ENCODE measurements around the gene OR6C70. TPM values are rescaled to one million over a fixed set of nuclear protein-coding genes. Genes with fewer than 3 reads are reported as not detected.

Gene OR6C70
- total RNA-seq, 1 experiment from 2014 or later = not detected

GRCh38 chr12:55469291-55469690, 647 bp downstream of the OR6C70 start:
- Histone ChIP-seq H3T11ph (ENCODE audit: low read length) (no peak overlapping the region), H2AFZ (ENCODE audit: low read length) (no peak overlapping the region), H3K14ac (ENCODE audit: insufficient read depth, low read length) (no peak overlapping the region), H3K23ac (ENCODE audit: insufficient read length, low read depth, low read length) (no peak overlapping the region), H3K4me1 (ENCODE audit: insufficient read depth, low read length) (no peaks in the 10 kb centered on the region), H2BK15ac (ENCODE audit: low read depth, low read length) (no peak overlapping the region), H4K8ac (replicated peaks; ENCODE audit: insufficient read length, low read depth, low read length) (no peak overlapping the region), H4K91ac (ENCODE audit: insufficient read length, low read depth, low read length) (no peak overlapping the region), H4K5ac (ENCODE audit: insufficient read length, low read depth, low read length) (no peak overlapping the region), H3K79me2 (ENCODE audit: insufficient read depth, low read length) (no peaks in the 10 kb centered on the region), H2BK12ac (ENCODE audit: insufficient read length, low read depth, low read length) (no peak overlapping the region), H3K56ac (ENCODE audit: insufficient read length, low read depth, low read length) (no peak overlapping the region), H3K23me2 (ENCODE audit: insufficient read length, low read depth, low read length, poor library complexity, severe bottlenecking) (no peaks in the 10 kb centered on the region), H3K9me3 (ENCODE audit: control insufficient read depth, low read depth, low read length) (no peaks in the 10 kb centered on the region), H3K4me2 (ENCODE audit: insufficient read depth, insufficient read length, low read length) (no peak overlapping the region), H3K27ac (ENCODE audit: insufficient read length, low read depth, low read length) (no peak overlapping the region), H2BK120ac (ENCODE audit: low read depth, low read length, poor library complexity, severe bottlenecking) (no peak overlapping the region), H3K79me1 (ENCODE audit: insufficient read depth, low read depth, low read length, poor library complexity, severe bottlenecking) (no peaks in the 10 kb centered on the region), H2BK5ac (ENCODE audit: insufficient read length, low read length) (no peak overlapping the region), H3K4ac (ENCODE audit: low read depth, low read length) (no peak overlapping the region), H4K20me1 (ENCODE audit: control insufficient read depth, insufficient read depth, insufficient read length) (no peaks in the 10 kb centered on the region), H2AK5ac (ENCODE audit: insufficient read length, low read length) (no peak overlapping the region), H3K27me3 (ENCODE audit: insufficient read depth, low read length) (no peaks in the 10 kb centered on the region), H3K18ac (ENCODE audit: insufficient read length, low read depth, low read length) (no peak overlapping the region), H3K9ac (ENCODE audit: extremely low read depth, insufficient read length, low read length) (no peak overlapping the region), H2BK20ac (ENCODE audit: low read depth, low read length, poor library complexity, severe bottlenecking) (no peak overlapping the region)
- H3K27ac Mint-ChIP-seq = no peak overlapping the region
- DNase-seq = no peak
- no peaks in the 10 kb centered on the region; a peak in 1 of 7 replicates for H3K36me3 Mint-ChIP-seq (ENCODE audit: insufficient read depth in 1 of 3, low read depth in 3 of 3)
- no peaks in the 10 kb centered on the region for H3K4me1 Mint-ChIP-seq
- H3K4me3 Mint-ChIP-seq = no peak overlapping the region
- H3K27me3 Mint-ChIP-seq (ENCODE audit: low read depth) = no peaks in the 10 kb centered on the region
- no CpG with 5 or more reads among the region's 2 CpGs for WGBS (ENCODE audit: extremely low coverage, insufficient read length, low lambda C conversion rate)
- no peak for TF ChIP-seq CTCF (conservative IDR thresholded peaks at IDR 0.05)
- H3K9me3 Mint-ChIP-seq = peaks cover 6 to 7% of the 10 kb centered on the region in 2 experiments

Data from H9 (cell line).